IPS-20b (cell line): Measurements from ENCODE around the gene MTA3.

ENCODE experiments used
- H3K27ac ChIP-seq: one replicate; pipeline ENCODE4 v1.5.1; 2013; ENCODE audit warnings: low read length
- H3K27me3 ChIP-seq: 2 replicates; pipeline ENCODE4 v1.6.1; 2013; ENCODE audit warnings: mild to moderate bottlenecking, low read length, inconsistent platforms; ENCODE audit not compliant: insufficient read depth
- H3K36me3 ChIP-seq: 2 replicates; pipeline ENCODE4 v1.6.1; 2013; ENCODE audit warnings: low read depth, mild to moderate bottlenecking, inconsistent platforms, low read length, moderate library complexity; ENCODE audit not compliant: insufficient read depth
- H3K4me1 ChIP-seq: 2 replicates; pipeline ENCODE4 v1.6.1; 2013; ENCODE audit warnings: mild to moderate bottlenecking, control low read depth, inconsistent platforms, low read length, moderate library complexity; ENCODE audit not compliant: insufficient read depth
- H3K4me3 ChIP-seq: 2 replicates; pipeline ENCODE4 v1.5.1; 2013; ENCODE audit warnings: mild to moderate bottlenecking, low read length, inconsistent platforms
- H3K9ac ChIP-seq: 2 replicates; pipeline ENCODE4 v1.6.1; 2013; ENCODE audit warnings: low read depth, mild to moderate bottlenecking, inconsistent platforms, low read length, moderate library complexity
- H3K9me3 ChIP-seq: 2 replicates; pipeline ENCODE4 v1.6.1; 2013; ENCODE audit warnings: mild to moderate bottlenecking, low read depth, low read length, inconsistent platforms; ENCODE audit not compliant: insufficient read depth

The MTA3 gene

GRCh38 chr2:42645551-42645950 is 77.1 kb downstream of the MTA3 start:
- H3K4me1 ChIP-seq, result no peaks in the 10 kb centered on the region
- peaks cover 76% of the 10 kb centered on the region for H3K36me3 ChIP-seq
- H3K4me3 ChIP-seq, result no peak overlapping the region
- H3K27ac ChIP-seq, result no peak overlapping the region
- H3K9me3 ChIP-seq, result no peaks in the 10 kb centered on the region
- H3K27me3 ChIP-seq, result no peaks in the 10 kb centered on the region
- H3K9ac ChIP-seq, result no peak overlapping the region

GRCh38 chr2:42648796-42649195 is 80.4 kb downstream of the MTA3 start:
- no peak overlapping the region for H3K4me3 ChIP-seq
- H3K9ac ChIP-seq, result no peak overlapping the region
- H3K27me3 ChIP-seq, result no peaks in the 10 kb centered on the region
- no peaks in the 10 kb centered on the region for H3K9me3 ChIP-seq
- peaks cover 57% of the 10 kb centered on the region for H3K36me3 ChIP-seq
- peaks cover 20% of the 10 kb centered on the region for H3K4me1 ChIP-seq
- H3K27ac ChIP-seq, result no peak overlapping the region

- Histone ChIP-seq H3K9me3 (no peaks in the 10 kb centered on the region), H3K9ac (no peak overlapping the region), H3K27ac (no peak overlapping the region), H3K4me1 (peaks cover 22% of the 10 kb centered on the region), H3K36me3 (peaks cover 52% of the 10 kb centered on the region), H3K27me3 (no peaks in the 10 kb centered on the region), H3K4me3 (no peak overlapping the region)
Measured at GRCh38 chr2:42651057-42651456, 82.6 kb downstream of the MTA3 start.

- peaks cover 22% of the 10 kb centered on the region for H3K4me1 ChIP-seq
- H3K27ac ChIP-seq, result no peak overlapping the region
- peaks cover 55% of the 10 kb centered on the region for H3K36me3 ChIP-seq
- no peak overlapping the region for H3K9ac ChIP-seq
- no peaks in the 10 kb centered on the region for H3K9me3 ChIP-seq
- no peaks in the 10 kb centered on the region for H3K27me3 ChIP-seq
- peak overlapping the region; percentile 27; the same call in 1 of the 2 replicates for H3K4me3 ChIP-seq
Measured at GRCh38 chr2:42652086-42652485, 83.7 kb downstream of the MTA3 start.

- no peak overlapping the region for H3K4me3 ChIP-seq
- peaks cover 22% of the 10 kb centered on the region for H3K4me1 ChIP-seq
- no peaks in the 10 kb centered on the region for H3K9me3 ChIP-seq
- peaks cover 57% of the 10 kb centered on the region for H3K36me3 ChIP-seq
- H3K9ac ChIP-seq, result 0 out of 2 replicates have a peak overlapping the region, but pooled peaks have one; percentile 30
- H3K27me3 ChIP-seq, result no peaks in the 10 kb centered on the region
- no peak overlapping the region for H3K27ac ChIP-seq
Measured at GRCh38 chr2:42653039-42653438, 84.6 kb downstream of the MTA3 start.

GRCh38 chr2:42653908-42654445 is 85.5 kb downstream of the MTA3 start:
- Histone ChIP-seq H3K9me3 (no peaks in the 10 kb centered on the region), H3K9ac (no peak overlapping the region), H3K27me3 (no peaks in the 10 kb centered on the region), H3K4me1 (peaks cover 22% of the 10 kb centered on the region), H3K4me3 (no peak overlapping the region; the same call in 1 of the 2 replicates), H3K27ac (no peak overlapping the region), H3K36me3 (peaks cover 54% of the 10 kb centered on the region)

GRCh38 chr2:42658306-42658705 is 89.9 kb downstream of the MTA3 start:
- H3K36me3 ChIP-seq, result peaks cover 70% of the 10 kb centered on the region
- H3K4me1 ChIP-seq, result peaks cover 16% of the 10 kb centered on the region
- H3K27me3 ChIP-seq, result no peaks in the 10 kb centered on the region
- H3K4me3 ChIP-seq, result no peak overlapping the region
- H3K9me3 ChIP-seq, result no peaks in the 10 kb centered on the region
- no peak overlapping the region for H3K27ac ChIP-seq
- H3K9ac ChIP-seq, result no peak overlapping the region

- Histone ChIP-seq H3K27me3 (no peaks in the 10 kb centered on the region), H3K4me1 (peaks cover 9% of the 10 kb centered on the region; the same call in 1 of the 2 replicates), H3K9me3 (no peaks in the 10 kb centered on the region), H3K27ac (no peak overlapping the region), H3K4me3 (no peak overlapping the region), H3K36me3 (peaks cover 74% of the 10 kb centered on the region), H3K9ac (peak overlapping the region; percentile 10; the same call in 1 of the 2 replicates)
Measured at GRCh38 chr2:42659609-42660008, 91.2 kb downstream of the MTA3 start.

GRCh38 chr2:42663106-42663780 is 94.8 kb downstream of the MTA3 start:
- Histone ChIP-seq H3K36me3 (peaks cover 69% of the 10 kb centered on the region), H3K4me3 (no peak overlapping the region), H3K9ac (no peak overlapping the region)

GRCh38 chr2:42663828-42664227 is 95.4 kb downstream of the MTA3 start:
- Histone ChIP-seq H3K9me3 (no peaks in the 10 kb centered on the region), H3K4me3 (no peak overlapping the region), H3K9ac (no peak overlapping the region), H3K27ac (no peak overlapping the region), H3K27me3 (no peaks in the 10 kb centered on the region), H3K4me1 (peaks cover 9% of the 10 kb centered on the region; the same call in 1 of the 2 replicates), H3K36me3 (peaks cover 70% of the 10 kb centered on the region)

More at GRCh38 chr2:42663106-42663780, 94.8 kb downstream of the MTA3 start:
- Histone ChIP-seq H3K4me1 (peaks cover 9% of the 10 kb centered on the region; the same call in 1 of the 2 replicates), H3K27ac (no peak overlapping the region), H3K27me3 (no peaks in the 10 kb centered on the region), H3K9me3 (no peaks in the 10 kb centered on the region)

- H3K27ac ChIP-seq, result no peak overlapping the region
- H3K4me1 ChIP-seq, result no peaks in the 10 kb centered on the region
- no peak overlapping the region for H3K9ac ChIP-seq
- no peaks in the 10 kb centered on the region for H3K27me3 ChIP-seq
- H3K9me3 ChIP-seq, result no peaks in the 10 kb centered on the region
- no peak overlapping the region for H3K4me3 ChIP-seq
- H3K36me3 ChIP-seq, result peaks cover 26% of the 10 kb centered on the region
Measured at GRCh38 chr2:42673989-42674579, 105.7 kb downstream of the MTA3 start.

GRCh38 chr2:42675815-42676214 is 107.4 kb downstream of the MTA3 start:
- H3K27ac ChIP-seq, result no peak overlapping the region
- no peaks in the 10 kb centered on the region for H3K4me1 ChIP-seq
- no peak overlapping the region for H3K9ac ChIP-seq
- H3K27me3 ChIP-seq, result no peaks in the 10 kb centered on the region
- no peak overlapping the region for H3K4me3 ChIP-seq
- no peaks in the 10 kb centered on the region for H3K9me3 ChIP-seq
- peaks cover 34% of the 10 kb centered on the region for H3K36me3 ChIP-seq
